GM19395 (cell line): ENCODE results near the gene FAM181A.

Experiments
- ATAC-seq: cut with Tn5 transposase; IDR thresholded peaks from one replicate; pipeline ENCODE4 v1.9.1; 2021; ENCODE audit warnings: mild to moderate bottlenecking, moderate library complexity; ENCODE audit not compliant: unreplicated experiment

Gene FAM181A

DNA sequence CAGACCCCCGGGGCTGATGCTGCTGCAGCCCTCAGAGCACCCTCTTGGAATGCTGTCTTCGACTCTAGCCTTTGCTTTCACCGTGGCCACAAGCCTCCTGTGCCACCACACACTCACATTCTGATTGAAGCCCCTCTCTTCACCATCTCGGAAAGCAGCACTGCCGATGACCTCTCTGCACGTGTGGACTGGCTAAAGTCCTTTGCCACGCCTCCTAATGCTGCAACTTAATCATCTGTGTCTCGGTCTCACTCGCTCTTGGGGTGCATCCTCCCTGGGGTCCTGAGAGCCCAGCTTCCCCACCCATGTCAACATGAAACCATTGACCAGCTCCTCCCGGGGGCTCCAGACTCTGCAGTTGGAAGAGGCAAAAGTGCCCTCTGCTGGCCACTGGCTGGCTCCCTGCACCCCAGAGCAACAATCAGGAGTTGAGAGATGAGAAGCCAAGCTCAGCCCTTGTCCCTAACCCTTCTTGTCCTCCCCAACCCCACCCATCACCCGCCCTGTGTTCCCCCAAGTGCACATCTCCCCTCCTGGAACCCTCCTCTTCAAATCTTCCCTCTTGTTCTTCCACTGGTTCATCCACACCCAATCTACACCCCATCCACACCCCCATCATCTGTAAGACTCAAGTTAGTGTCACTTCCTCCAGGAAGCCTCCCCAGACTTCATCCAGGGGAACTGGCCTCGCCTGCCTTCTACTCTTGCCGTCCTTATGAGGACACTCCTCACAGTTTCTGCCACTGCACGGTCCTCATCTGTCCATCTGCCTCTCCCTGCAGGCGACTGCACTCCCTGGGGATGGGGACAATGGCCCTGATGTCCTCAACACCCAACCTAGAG, 23.6 kb upstream of the FAM181A start:
- ATAC-seq, result no peak

DNA sequence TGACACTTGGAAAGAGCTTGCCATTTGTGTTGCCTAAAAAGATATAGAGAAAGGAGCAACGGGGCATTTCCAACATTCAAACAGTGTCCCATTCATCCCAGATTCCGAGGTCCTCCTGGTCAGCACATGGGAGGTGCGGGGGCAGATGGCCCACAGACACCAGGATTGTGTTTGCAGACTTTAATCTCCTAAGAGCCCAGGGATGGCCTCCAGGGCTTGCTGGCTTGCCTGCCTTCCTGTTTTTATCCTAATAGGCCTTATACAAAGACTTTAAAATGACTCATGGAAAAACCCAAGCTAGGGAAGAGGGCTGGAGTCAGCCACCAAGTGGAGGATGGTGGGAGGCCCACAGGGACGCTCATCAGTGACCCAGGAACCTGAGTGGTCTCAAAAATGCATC, 21.5 kb upstream of the FAM181A start:
- ATAC-seq, result no peak

DNA sequence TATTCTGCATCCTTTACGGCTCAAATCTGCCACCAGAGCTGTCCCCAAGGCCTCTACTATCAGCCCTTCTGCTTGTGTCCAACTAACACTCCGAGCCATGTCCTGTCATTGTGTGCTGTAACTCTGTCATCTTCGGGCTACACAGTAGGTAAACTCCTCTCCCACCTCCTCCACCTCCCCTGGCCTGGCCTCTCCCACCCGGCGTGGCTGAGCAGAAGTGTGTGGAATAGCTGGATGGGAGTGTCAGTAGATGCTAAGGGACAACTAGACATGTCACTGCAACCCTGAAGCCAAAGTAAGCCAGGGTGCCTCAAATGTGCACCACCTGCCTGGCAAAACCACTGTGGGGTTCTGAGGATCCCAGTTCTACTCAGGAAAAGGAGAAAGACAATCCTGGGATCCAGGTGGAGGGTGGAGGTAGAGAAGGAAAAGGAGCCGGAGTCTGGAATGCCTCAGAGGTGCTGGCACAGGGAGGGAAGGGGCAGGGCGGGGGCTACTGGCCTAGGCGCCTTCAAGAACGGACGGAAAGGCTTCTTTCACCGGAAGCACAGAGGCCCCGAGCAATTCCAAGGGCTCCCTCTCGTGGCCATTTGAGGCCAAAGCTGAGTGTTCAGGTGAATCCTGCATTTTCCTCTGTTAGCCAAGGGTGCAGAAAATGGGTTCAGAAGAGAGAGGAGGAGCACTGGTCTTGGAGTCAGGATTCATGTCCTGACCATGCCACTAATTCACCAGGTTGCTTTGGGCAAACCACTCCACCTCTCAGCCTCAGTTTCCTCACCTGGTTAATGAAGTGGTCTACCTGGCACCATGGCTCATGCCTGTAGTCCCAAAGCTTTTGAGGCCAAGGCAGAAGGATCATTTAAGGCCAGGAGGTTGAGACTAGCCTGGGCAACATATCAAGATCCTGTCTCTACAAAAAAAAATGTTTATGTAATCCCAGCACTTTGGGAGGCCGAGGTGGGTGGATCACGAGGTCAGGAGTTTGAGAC, 20.5 kb upstream of the FAM181A start:
- peak; percentile 81 for ATAC-seq

DNA sequence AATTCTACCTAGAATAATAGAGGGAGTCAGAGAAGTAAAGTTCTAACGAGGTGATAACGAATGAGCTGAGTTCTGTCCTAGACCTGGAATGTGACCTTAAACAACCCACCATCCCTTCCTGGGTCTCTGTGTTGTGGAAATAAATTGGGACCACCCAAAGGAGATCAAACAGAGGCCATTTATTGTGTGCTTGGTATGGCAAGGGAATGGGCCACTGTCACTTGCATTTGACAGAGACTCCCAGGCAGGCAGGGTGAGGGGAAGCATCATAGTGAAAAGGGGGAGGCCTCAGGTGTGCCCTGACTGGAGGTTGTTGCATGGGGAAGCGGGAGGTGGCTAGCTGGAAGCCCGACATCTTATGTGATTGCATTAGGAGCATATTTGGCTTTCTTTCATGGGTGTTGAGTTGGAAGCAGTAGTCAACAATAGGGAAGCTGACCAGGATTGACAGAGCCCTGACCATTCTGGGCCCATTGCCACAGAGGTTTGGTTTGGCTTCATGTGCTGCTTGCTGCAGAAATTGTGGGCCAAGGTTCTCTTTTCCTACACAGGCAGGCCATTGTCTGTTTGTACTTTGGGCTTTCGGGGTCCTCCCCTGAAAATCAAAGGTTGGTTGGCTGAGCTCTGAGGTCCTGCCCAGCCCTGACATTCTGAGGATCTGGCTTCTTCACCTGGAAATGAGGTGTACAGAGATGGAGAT, 17.6 kb upstream of the FAM181A start:
- no peak for ATAC-seq

DNA sequence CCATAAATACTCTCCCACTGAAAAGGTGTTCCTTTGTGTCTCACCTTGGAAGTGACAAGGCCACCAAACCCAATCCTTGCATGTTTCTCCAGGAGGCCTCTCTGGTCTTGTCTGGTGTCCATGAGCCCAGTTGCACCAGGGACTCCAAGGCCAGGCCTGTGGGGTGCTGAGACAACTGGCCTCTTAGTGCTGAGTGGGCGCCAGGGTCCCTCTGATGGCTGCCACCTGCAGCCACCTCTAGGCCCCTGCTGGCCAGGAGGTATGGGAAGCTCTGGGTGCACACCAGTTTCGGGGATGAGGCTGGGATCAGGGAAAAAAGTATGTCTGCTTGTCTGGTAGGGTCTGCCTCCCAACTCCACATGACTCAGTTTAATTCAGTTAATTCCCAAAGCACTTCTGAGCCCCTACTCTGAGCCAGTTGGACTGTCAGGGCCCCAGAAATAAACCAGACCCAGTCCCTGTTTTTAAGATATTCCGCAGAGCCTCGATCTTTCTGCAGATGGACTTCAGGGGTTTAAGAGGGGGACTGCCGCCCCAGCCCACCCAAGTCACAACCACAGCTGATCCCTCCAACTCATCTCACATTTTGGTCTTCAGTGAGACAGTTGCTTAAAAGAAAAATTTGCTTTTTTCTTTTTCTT, 15.0 kb upstream of the FAM181A start:
- ATAC-seq, result no peak

DNA sequence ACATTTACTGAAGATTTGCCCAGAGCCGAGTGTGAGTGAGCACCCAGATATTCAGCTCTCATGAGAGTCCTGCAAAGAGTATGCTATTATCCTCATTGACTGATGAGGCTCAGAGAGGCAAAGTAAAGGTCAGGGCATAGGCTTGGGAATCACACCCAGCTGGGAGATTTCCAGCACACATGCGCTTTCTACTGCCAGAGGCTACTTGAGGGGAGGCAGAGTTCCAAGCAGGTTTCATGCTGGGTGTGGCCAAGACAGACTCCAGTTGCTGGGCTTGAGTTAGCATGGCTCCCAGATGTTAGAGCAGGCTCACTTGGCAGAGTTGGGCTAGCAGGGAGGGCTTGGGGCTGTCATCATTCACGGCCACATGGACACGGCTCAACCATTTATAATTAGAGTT, 14.4 kb upstream of the FAM181A start:
- no peak for ATAC-seq

DNA sequence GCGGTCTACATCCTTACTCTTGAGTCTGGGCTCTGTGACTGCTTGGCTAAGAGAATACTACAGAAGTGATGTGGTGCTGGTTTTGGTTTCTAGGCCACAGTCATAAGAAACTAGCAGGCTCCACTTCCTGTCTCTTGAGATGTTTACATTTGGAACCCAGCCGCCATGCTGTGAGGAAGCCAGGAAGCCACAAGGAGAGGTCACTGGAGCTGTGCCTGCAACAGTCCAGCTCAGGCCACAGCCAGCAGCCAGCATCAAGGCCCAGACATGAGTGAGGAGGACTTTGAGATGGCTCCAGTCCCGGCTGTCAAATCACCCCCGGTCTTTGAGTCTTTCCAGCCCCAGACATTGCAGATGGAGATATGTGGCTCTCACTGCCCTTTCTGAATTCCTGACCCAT, 12.9 kb upstream of the FAM181A start:
- ATAC-seq, result no peak

DNA sequence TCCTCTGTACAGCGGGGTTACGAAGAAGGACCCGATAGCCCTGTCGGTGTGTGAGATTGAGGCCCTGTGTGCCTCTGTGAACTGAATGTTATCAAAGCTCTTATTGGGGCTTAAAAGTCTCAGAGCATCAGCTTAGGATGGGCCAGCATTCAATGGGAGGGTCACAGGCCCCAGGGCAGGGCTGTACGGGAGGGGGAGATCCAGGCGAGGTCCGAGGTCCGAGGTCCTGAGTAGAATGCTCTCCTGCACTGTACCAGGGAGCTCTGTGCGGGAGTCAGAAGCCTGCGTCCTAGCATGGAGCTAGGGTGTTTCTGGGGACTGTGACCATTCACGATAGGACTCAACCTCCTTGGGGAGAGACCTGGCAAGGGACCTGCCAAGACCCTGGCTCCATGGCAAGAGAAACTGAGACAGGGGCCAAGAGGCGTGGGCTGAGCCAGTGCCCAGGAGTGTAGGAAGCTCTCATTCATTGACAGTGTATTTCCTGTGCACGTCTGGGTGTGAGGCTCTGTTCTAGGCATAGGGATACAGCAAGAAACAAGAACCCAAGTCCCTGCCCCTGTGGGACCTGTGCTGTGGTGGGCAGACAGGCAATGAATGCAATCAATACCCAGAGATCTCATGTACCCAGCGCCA, 12.0 kb upstream of the FAM181A start:
- ATAC-seq, result no peak

DNA sequence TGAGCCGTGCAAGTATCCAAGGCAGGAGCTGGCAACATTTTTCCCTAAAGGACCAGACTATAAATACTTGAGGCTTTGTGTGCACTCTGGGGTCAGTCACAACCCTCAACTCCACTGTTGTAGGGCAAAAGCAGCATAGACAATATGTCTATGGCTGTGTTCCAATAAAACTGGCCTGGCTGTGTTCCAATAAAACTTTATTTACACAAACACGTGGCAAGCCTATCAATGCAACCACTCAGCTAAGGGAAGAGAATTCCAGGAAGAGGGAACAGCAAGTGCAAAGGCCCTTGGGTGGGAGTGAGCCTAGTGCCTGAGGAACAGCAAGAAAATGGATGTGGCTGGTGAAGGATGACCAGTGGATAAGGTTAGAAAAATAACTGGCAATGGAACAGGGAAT, 11.3 kb upstream of the FAM181A start:
- ATAC-seq, result no peak

DNA sequence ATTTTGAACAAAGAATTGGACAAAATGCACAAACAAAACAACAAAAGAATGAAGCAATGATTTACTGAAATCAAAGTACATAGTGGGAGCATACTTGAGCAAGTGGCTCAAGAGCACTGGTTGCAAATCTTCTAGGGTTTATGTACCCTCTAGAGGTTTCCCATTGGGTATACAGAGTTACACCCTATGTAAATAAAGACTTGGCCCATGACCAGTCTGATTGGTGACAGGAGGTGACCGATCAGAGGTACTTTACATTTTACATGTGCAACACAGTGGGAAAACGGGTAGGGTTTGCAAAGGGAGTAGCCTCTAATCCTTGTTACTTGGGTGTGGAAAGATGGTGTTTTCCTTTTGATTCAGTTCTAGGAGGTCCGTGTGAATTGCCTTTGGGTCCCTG, 10.6 kb upstream of the FAM181A start:
- ATAC-seq, result no peak

DNA sequence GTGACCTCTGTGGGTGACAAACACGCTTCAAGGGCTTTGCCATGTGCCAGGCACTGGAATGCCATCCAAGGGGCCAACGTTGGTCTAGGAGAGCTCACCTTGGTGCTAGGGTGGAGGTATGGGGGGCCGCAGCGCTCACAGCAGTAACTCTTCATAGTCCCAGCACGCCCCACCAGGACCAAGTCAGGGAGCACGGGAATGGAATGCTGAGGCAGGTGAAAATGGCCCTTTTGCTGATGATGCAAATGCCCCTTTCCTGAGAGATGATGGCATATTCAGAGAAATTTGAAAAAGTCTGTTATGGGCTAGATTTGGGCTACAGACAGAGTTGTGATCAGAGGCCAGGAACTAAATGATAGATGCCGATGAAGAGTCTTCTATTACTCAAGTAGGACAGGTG, 10.0 kb upstream of the FAM181A start:
- no peak for ATAC-seq

DNA sequence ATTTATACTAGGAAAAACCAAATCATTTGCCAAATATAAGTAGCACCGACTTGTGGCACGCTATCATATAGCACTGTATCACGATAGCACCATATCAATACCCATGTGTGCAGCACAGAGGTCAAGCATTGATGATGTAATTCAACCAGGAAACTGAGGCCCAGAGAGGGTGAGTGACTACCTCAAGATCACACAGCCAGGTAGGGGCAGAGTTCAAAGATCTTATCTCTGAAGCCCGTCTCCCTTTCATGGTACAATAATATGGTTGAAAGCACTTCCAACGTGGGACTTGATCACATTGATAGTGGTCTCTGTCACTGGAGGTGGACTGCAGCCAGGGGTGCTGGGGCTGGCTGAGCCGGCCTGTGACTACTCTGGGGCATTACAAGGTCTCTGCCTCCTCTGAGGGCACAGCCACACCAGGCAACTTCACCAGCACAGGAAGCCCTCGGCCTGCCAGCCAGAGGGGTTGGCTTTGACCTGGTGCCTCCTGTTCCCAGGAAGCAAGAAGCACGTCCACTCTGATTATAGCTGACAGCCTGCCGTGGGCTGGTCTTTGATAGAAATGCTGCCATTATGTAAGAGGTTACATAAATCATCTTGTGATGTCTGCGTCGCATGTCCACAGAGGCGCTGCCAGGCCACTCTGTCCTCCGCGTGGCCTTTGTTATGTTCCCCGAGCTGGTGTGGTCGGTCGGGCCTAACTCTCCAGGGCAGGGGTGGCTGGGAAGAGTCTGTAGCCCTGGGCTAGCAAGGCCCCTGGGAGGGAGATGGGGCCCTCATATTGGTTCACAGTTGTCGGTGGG, 5.9 kb upstream of the FAM181A start:
- no peak for ATAC-seq

DNA sequence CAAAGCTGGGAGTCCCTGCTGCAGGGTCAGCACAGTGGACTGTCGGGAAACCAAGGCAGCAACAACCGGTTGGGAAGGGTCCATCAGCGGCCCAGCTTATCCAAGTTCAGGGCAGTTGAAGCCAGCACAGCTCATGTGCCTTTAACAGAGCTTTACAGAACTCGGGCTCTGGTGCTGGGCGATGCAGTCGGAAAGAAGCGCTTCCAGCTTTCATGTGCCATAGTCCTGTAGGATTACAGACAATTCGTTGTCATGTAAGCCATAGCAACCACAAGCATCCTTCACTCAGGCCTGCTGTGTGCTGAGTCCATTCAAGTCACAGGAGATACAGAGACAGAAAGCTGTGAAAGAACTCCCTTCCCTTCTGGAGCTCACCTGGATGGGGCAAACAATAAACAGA, 3.5 kb upstream of the FAM181A start:
- ATAC-seq, result no peak

DNA sequence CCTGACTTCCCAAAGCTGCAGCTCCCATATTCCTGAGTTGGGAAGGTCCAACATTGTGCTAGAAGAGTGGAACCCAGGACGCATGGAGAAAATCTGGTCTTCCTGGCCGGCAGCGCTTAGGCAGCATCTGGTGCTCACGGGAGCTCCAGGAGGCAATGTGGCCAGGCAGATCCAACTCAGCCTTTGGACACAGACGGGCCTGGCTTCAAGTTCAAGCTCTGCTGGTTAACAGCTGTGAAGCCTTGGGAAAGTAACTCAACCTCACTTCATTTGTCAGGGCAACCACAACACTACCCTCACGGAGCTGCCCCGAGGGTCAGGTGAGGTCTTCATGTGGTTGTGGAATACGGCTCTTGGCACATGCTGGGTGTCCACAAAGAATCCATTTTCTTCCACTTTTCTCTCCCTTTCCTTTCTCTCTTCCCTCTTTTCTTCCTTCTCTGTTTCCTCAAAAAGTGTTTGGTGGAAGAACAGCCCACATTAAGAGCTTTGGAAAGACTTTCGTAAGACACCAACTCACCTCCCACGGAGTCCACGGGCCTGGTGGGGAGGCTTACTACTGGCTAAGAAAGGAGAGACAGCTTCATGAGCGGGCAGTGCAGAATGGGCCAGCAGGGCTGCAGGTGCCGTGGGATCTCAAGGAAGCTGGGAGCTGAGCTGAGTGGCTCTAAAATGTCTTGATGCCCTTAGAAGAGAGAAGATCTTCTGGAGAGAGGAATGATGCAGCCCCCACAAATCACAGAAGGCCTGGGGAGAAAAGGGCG, 2.4 kb upstream of the FAM181A start:
- no peak for ATAC-seq

DNA sequence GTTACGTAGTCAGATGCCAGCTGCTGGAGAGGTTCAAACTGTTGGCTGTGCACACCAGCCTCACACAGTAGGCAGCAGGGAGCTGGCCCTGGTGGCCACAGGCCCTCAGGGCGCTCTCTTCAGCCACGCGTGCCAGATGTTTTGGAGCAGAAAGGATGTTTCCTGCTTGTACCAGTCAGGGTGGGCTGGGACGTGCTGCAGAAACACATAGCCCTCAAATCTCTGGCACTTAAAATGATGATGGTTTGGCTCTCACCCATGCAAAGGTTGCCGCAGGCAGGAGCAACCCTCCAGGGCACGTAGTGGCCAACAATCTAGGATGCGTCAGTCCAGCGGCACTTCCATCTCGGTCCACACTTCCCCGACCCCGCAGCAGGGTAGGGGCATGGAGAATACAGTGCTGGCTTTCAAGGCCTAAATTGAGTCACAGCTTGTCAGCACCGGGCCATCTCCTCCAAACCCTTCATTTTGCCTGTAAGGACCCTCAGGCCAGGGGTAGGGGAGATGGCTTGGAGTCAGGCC, 1.7 kb upstream of the FAM181A start:
- ATAC-seq, result no peak

DNA sequence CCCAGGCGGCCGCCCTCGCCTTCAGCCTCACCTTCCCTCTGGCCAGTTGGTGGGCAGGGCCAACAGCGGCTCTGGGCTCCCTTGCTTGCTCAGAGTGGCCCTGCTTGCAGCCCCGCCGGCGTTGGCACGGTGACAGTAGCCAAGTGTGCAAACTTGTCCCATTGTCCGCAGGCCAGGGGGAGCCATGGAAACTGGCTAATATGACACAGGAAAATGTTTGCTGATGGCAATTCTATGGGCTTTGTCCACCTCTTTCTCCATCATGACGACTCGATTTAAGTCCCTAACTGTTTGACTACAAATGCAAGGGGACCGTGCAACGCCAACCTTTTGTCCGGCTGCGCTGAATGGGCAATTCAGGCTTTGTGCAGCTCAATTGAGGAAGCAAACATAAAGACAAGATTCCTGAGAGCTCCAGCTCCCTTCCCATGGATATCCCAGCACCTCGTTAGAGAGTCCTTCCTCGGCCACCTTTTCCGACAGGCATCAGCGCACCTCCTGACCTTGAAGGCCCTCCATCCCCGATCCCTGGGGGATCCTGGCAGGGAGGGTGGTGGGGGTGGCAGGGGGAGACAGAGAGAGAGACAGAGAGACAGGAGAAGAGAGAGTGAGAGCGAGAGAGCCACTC, 785 bp upstream of the FAM181A start:
- no peak for ATAC-seq

DNA sequence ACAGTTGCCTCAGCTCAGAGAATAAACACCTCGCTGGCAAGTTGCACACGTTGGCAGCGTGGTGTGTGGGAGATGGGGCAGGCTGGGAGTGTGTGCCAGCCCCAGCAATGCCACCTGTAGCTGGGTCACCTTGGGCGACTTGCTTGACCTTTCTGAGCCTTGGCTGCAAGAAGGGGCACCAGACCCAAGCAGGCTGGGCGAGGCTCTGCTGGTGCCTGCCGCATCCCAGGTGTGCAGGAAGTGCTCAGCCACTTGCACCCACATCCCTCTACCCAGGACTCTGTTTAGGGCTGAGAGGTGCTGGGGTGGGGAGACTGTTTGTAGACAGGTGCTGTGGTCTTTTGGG, 629 bp downstream of the FAM181A start:
- ATAC-seq, result no peak
